SK-N-MC (cell line): ENCODE measurements around the gene TMIE.

Experiments
- DNase-seq: peaks from one replicate; pipeline ENCODE4 v3.0.0-alpha.2; 2011; ENCODE audit warnings: low read depth, low spot score
- H3K27ac ChIP-seq: fragments of 200-600 bp; sonication (generic); 2 replicates; pipeline ENCODE4 v1.5.1; 2016; ENCODE audit warnings: mixed run types
- H3K36me3 ChIP-seq: fragments of 200-600 bp; sonication (generic); 2 replicates; pipeline ENCODE4 v1.6.1; 2017; ENCODE audit warnings: antibody characterized with exemption, low read length, mixed read lengths; ENCODE audit not compliant: insufficient read depth
- H3K4me3 ChIP-seq: fragments of 200-600 bp; sonication (generic); 2 replicates; pipeline ENCODE4 v1.5.1; 2016
- H3K9ac ChIP-seq: fragments of 200-600 bp; sonication (generic); 2 replicates; pipeline ENCODE4 v1.8.0; 2017; ENCODE audit warnings: mixed run types, mixed read lengths; ENCODE audit not compliant: insufficient read length
- H3K9me3 ChIP-seq: fragments of 200-600 bp; sonication (generic); 2 replicates; pipeline ENCODE4 v1.6.1; 2017; ENCODE audit warnings: low read depth, mild to moderate bottlenecking, antibody characterized with exemption, low read length, moderate library complexity, mixed read lengths
- EZH2 ChIP-seq: fragments of 200-600 bp; sonication (generic); IDR thresholded peaks from one replicate; pipeline ENCODE4 v1.6.1; 2017; ENCODE audit warnings: antibody characterized with exemption
- FOXP2 ChIP-seq: optimal IDR thresholded peaks from 2 replicates; pipeline ENCODE3; 2011; ENCODE audit warnings: mild to moderate bottlenecking, moderate library complexity; ENCODE audit not compliant: insufficient read depth; ENCODE audit errors: extremely low read length, control extremely low read depth
- POLR2AphosphoS5 ChIP-seq: IDR thresholded peaks from 2 replicates; pipeline ENCODE4 v1.6.1; 2012; ENCODE audit warnings: mild to moderate bottlenecking, low read depth, low read length, borderline replicate concordance

Gene TMIE

DNA sequence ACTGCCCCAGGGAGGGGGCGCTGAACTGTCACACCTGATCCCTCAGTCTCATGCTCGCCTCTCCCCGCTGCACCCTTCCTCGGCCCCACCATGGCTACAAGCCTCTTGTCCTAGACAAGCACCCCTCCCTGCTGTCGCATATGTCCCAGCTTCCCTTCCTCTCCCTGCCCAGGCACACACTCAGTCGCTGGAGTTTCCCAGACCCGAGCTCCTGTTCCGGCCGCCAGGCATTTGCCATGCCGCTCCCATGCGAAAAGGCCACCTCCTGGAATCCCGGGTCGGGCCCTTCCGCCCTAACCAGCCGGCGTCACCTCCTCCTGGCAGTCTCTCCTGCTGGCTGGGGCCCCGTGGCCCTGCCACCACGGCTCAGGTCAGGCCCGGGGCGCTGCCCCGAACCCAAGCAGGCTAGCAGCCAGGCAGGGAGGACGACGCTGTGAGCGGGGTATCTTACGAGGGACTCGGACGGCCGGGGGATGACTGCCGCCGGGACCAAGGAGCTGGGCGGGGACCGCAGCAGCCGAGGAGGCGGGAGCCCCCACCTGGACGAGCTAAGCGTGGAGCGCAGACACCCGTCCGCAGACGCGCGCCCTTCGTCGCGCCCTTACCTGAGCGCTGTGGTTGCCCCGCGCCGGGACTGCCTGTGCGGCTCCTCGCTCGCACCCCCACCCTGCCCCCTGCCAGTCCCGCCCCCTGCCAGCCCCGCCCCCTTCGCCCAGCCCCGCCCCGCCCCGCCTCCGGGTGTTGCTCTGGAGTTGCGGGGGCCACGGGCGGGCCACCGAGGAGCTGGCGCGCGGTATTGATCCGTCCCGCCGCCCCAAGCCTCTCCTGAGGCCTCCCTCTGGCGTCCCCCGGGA is 7.9 kb upstream of the TMIE start, which contains the start of gene ALS2CL:
TSS of gene ALS2CL (minus strand) at position 642 of the 854 bp plus-strand sequence. CDS start 4,239 bp downstream, outside the sequence.
- no peak for DNase-seq
- Histone ChIP-seq H3K9ac (no peak within 1 kb of the TSS), H3K9me3 (no peaks in the 10 kb centered on the region), H3K36me3 (no peaks in the 10 kb centered on the region), H3K4me3 (peak within 1 kb of the TSS; percentile 73), H3K27ac (no peak within 1 kb of the TSS)
- TF ChIP-seq POLR2AphosphoS5, result no peak
- no peak for TF ChIP-seq FOXP2
- no peak for TF ChIP-seq EZH2

DNA sequence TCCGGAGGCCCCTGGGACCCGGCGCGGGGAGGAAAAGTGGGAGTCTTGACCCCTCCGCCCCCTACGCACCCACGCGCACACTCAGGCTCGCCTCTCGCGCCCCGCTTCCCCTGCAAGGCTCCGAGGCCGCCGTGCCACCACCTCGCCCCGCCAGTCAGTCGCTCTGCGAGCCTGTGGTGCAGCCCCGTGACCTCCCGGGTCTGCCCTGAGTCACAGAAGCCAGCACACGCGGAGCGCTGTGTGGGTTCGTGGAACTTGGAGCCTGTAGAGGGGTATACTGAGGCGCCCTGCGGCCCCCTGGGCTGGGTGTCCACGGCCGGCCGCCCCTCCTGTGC is 7.3 kb upstream of the TMIE start:
- H3K27ac ChIP-seq, result no peak overlapping the region
- no peak for TF ChIP-seq FOXP2
- no peak for TF ChIP-seq EZH2
- TF ChIP-seq POLR2AphosphoS5, result no peak
- H3K36me3 ChIP-seq, result no peaks in the 10 kb centered on the region
- H3K4me3 ChIP-seq, result no peak overlapping the region
- no peak overlapping the region for H3K9ac ChIP-seq
- no peak for DNase-seq
- no peaks in the 10 kb centered on the region for H3K9me3 ChIP-seq

DNA sequence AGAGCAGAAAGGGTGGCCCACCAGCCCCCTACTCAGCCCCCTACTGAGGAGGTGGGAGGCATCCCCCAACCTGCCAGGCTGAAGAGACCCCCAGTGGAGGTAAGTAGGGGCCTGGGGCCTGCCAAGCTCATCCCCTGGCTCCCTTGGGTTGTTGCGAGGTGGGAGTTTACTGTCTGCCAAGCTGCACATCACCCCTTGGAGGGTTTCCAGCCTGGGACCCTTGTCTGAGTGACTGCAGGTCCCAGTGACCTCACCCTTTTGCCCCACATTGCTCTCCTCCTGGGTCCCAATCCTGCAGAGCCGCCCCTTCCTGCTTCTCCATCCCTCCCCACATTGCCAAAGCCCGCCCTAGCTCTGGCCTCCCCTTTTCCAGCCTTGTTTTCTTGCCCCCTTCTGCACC is 6.7 kb upstream of the TMIE start:
- Histone ChIP-seq H3K27ac (no peak overlapping the region), H3K36me3 (no peaks in the 10 kb centered on the region), H3K4me3 (no peak overlapping the region), H3K9ac (no peak overlapping the region), H3K9me3 (no peaks in the 10 kb centered on the region)
- DNase-seq, result no peak
- TF ChIP-seq POLR2AphosphoS5 (no peak), FOXP2 (no peak), EZH2 (no peak)

DNA sequence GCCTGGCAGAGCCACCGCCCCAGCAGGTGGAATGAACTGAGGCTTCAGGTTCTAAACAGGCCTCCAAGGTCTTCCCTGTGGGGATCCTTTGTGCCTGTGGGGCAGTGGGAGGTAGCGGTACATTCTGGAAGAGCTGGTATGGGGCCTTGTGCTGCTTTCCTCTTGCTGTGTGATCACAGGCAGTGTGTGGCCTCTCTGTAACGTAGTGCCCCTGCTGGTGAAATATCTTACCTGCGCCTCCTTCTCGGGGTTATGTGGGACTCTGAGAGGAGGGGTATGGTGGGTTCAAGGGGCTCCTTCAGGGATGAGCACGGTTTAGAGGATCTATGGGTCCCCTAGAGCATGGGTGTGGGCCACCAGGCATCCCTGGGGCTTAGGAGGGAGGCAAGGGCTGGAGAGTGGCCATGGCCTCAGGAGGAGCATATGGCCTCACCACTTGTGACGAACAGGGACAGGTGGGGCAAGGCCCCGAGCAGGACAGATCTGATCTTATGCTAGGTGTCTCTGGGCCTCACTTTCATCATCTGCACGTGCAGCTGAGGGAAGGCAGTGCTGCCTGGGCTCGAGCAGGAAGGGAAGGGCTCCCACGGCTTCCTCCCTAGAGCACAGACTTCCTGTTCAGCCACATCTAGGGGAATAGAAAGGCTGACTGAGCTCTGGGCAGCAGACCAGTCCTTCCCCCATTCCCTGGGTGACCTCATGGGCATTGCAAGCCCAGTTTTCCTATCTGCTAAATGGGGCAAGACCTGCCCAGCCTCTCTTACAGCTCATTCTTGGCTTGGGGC is 5.8 kb upstream of the TMIE start:
- TF ChIP-seq FOXP2, result no peak
- TF ChIP-seq EZH2, result no peak
- H3K27ac ChIP-seq, result no peak overlapping the region
- no peaks in the 10 kb centered on the region for H3K36me3 ChIP-seq
- no peak for DNase-seq
- H3K4me3 ChIP-seq, result no peak overlapping the region
- H3K9ac ChIP-seq, result no peak overlapping the region
- H3K9me3 ChIP-seq, result no peaks in the 10 kb centered on the region

DNA sequence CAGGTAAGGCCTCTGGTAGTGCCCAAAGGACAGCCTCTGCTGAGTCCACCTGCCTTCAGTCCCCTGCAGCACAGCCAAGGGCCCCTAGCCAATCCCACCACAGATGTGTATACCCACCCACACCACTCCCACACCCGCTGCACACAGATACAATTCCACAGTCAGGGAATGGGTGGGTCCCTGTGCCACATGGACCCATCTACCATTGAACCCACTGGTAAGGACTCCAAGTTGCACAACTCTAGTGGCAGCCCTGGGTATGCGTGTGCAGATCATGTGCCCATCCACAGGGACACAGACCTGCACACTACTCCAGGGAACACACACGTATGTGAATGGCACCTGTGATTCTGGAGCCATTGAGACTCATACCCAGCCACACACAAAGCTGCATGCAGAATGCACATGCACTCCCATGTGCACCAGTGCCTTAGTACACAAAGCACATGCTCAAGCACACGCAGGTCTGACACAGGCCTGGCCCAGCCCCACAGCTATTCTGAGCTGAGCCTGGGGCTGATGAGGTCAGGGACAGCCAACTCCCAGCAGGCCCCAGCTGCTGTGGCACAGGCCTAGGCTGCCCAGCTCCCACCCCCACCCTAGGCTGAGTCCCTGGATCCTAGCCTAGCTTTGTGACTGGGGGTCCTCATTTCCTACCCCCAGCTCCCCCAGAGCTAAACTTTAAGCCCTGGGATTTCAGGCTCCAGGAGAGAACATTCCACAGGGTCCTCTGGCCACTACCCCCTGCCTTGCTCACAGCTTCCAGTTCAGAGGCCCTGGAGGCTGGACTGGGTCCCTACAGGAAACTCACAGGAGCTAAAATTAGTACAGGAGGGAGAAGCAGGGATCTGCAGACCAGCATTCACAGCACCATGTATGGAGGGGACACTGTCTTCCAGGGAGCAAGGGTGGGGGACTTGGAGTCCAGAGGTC is 5.0 kb upstream of the TMIE start:
- TF ChIP-seq POLR2AphosphoS5 (no peak), FOXP2 (no peak), EZH2 (no peak)
- Histone ChIP-seq H3K9me3 (no peaks in the 10 kb centered on the region), H3K4me3 (no peak overlapping the region), H3K36me3 (no peaks in the 10 kb centered on the region), H3K9ac (no peak overlapping the region), H3K27ac (no peak overlapping the region)
- DNase-seq, result no peak

DNA sequence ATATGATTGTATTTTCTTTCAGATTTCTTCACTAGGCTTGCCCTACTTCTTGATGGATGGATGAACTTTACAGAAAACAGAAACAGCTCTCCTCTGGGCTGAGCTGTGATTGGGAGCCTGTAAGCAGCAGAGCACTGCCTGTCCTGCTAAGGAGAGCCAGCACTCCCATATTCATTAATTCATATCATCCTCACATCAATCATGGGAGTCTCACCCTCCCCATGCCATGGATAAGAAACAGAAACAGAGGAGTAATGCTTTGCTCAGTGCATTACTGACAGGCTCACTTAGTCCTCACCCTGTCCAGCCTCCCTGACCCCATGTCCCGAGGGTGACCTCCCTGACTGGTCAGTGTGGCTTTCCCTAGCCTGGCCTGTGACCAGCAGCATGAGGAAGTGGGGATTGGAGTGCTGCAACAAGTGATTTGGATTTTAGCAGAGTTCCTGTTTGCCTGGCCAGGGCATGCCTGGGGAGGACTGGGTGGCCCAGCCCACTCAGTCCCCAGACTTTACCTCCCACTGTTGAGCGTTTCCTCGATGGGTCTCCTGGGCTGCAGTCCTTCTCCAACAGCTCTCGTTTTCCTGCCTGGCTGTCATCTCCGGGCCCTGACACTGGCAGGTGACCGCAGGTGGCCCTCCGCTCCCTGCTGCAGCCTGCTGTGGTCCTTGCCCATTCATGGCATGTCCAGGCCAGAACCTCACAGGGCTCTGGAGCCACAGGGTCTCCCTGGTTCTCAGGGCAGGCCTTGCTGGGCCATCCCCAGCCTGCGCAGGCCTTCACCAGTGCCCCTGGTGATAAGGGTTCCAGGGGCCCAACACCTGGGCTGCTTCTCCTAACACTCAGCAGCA is 1.3 kb upstream of the TMIE start:
- Histone ChIP-seq H3K9me3 (no peaks in the 10 kb centered on the region), H3K36me3 (no peaks in the 10 kb centered on the region), H3K9ac (no peak overlapping the region), H3K4me3 (no peak overlapping the region), H3K27ac (no peak overlapping the region)
- DNase-seq, result no peak
- TF ChIP-seq FOXP2 (no peak), EZH2 (no peak), POLR2AphosphoS5 (no peak)

DNA sequence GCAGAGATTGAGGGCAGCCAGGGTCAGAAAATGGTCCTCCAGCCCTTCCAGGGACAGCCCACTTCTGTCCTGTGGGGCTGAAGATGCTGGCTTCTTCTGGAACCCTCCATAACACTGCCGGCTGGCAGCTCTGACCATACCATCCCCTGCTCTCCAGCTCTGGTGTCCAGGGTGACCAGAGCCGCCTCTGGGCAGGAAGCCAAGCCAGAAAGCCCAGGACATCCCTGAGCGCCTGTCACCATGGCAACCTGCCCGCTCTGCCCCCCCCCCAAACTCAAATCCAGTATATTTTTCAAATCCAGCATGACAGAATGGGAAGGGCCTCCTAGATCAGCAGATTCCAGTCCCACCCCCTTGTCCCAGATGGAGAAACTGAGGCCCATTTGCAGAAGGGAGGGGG is 420 bp upstream of the TMIE start:
- TF ChIP-seq FOXP2, result no peak
- TF ChIP-seq POLR2AphosphoS5, result no peak
- TF ChIP-seq EZH2, result no peak
- H3K36me3 ChIP-seq, result no peaks in the 10 kb centered on the region
- no peak overlapping the region for H3K4me3 ChIP-seq
- H3K9ac ChIP-seq, result no peak overlapping the region
- no peaks in the 10 kb centered on the region for H3K9me3 ChIP-seq
- no peak overlapping the region for H3K27ac ChIP-seq
- DNase-seq, result no peak
